Kidney (tissue), 14 donors: ENCODE data around the gene RHOB. TPM values are rescaled to one million over a fixed set of nuclear protein-coding genes. Genes with fewer than 3 reads are reported as not detected.
A peak's percentile ranks its signal among the peaks of the same experiment; 100 is the strongest.

Experiments
- DNase-seq, 5 donors: peaks; one replicate each; pipeline ENCODE4 v3.0.0-alpha.2; 2013 to 2020
- FAIRE-seq: peaks from 2 replicates; lab custom pipeline; 2012; peaks lifted over from hg19 to GRCh38; lab: Jason Lieb, UNC
- H3K27ac ChIP-seq, 2 donors: one replicate each; pipeline ENCODE4 v1.7.0; 2013; ENCODE audit warnings: low read depth in 2 of 2, low read length in 2 of 2, inconsistent platforms in 1 of 2
- H3K27me3 ChIP-seq: one replicate; pipeline ENCODE4 v1.7.1; 2013; ENCODE audit warnings: low read length, inconsistent platforms; ENCODE audit not compliant: control insufficient read depth, insufficient read depth
- H3K36me3 ChIP-seq, 3 donors: one replicate each; pipeline versions ENCODE4 v1.7.0 to v1.7.1; 2013; ENCODE audit warnings: low read length in 3 of 3, control low read depth in 1 of 3, inconsistent platforms in 1 of 3; ENCODE audit not compliant: insufficient read depth in 3 of 3, control insufficient read depth in 2 of 3
- H3K4me1 ChIP-seq, 3 donors: one replicate each; pipeline versions ENCODE4 v1.7.0 to v1.7.1; 2013; ENCODE audit warnings: low read length in 3 of 3, inconsistent platforms in 1 of 3, low read depth in 1 of 3; ENCODE audit not compliant: control insufficient read depth in 2 of 3, insufficient read depth in 2 of 3
- H3K4me3 ChIP-seq, 3 donors: one replicate each; pipeline versions ENCODE4 v1.7.0 to v1.8.1; 2013; ENCODE audit warnings: low read length in 3 of 3, control low read depth in 1 of 3, inconsistent platforms in 1 of 3
- H3K9ac ChIP-seq, 3 donors: one replicate each; pipeline versions ENCODE4 v1.7.0 to v1.7.1; 2013; ENCODE audit warnings: low read length in 3 of 3, control low read depth in 1 of 3, inconsistent platforms in 1 of 3
- H3K9me3 ChIP-seq, 3 donors: one replicate each; pipeline versions ENCODE4 v1.7.0 to v1.7.1; 2013; ENCODE audit warnings: low read length in 3 of 3, control low read depth in 1 of 3, inconsistent platforms in 1 of 3; ENCODE audit not compliant: control insufficient read depth in 2 of 3, insufficient read depth in 1 of 3
- CTCF ChIP-seq: IDR thresholded peaks from 3 replicates; pipeline ENCODE4 v1.5.1; 2012; ENCODE audit warnings: mild to moderate bottlenecking, moderate library complexity, borderline replicate concordance; ENCODE audit not compliant: insufficient read depth; ENCODE audit errors: extremely low read depth
- intact Hi-C: fragments of 100-400 bp; cut with DNase I; formaldehyde crosslinking; loops from one replicate; pipeline ENCODE4 v1.11.1; 2022
- polyA plus RNA-seq: library from polyadenylated mRNA; stranded (reverse); fragments of 350-450 nt; fragmentation: Illumina TruSeq; extraction: RNeasy Lipid Tissue Mini Kit (QIAGEN cat#74804); gene quantifications from one replicate; pipeline ENCODE4 v1.2.3, GENCODE V29; 2014; ENCODE audit warnings: low read depth, low replicate concordance; ENCODE audit not compliant: insufficient read depth
- total RNA-seq: library from RNA; stranded (reverse); fragmentation: NEBNext Ultra II Directional; extraction: Animal tissue kit (Norgen Biotek cat#: 25700); gene quantifications from one replicate; pipeline ENCODE4 v1.2.1, GENCODE V29; 2021
- donor health status: control.
- donor health status: control.
- donor health status: control.
- donor health status: control.
- donor health status: control.
- donor health status: DM: yes; HTN: yes; CAD: no.
- donor health status: Normal renal cell carcinoma (clear cell type).

The RHOB gene
- total and polyA plus RNA-seq, 2 donors from 2014 or later: 241 to 487 TPM

GRCh38 chr2:20476950-20477349 lies 30.1 kb downstream of the RHOB start:
- intact Hi-C loops: no loop called here
- peak in 1 of 5 donors; percentile 33 for DNase-seq
- Histone ChIP-seq H3K9ac (no peak overlapping the region), H3K4me1 (peaks cover 0 to 12% (median 11%) of the 10 kb centered on the region in 3 donors), H3K36me3 (no peaks in the 10 kb centered on the region), H3K4me3 (no peak overlapping the region), H3K27ac (no peak overlapping the region), H3K27me3 (no peaks in the 10 kb centered on the region), H3K9me3 (no peaks in the 10 kb centered on the region)
- no peak for TF ChIP-seq CTCF
- no peak for FAIRE-seq

- TF ChIP-seq CTCF: no peak
- peaks cover 0 to 20% (median 14%) of the 10 kb centered on the region in 3 donors for H3K4me1 ChIP-seq
- intact Hi-C loops: no loop called here
- no peaks in the 10 kb centered on the region for H3K36me3 ChIP-seq
- FAIRE-seq: no peak
- H3K27ac ChIP-seq: no peak overlapping the region
- DNase-seq: peak in 1 of 5 donors; percentile 30
- no peaks in the 10 kb centered on the region for H3K9me3 ChIP-seq
- H3K27me3 ChIP-seq: no peaks in the 10 kb centered on the region
- H3K9ac ChIP-seq: no peak overlapping the region
- H3K4me3 ChIP-seq: no peak overlapping the region
Measured at GRCh38 chr2:20478961-20479360, 32.1 kb downstream of the RHOB start.

- FAIRE-seq: no peak
Measured at GRCh38 chr2:20479835-20480234, 33.0 kb downstream of the RHOB start.

More at GRCh38 chr2:20479835-20480234, 33.0 kb downstream of the RHOB start:
- Histone ChIP-seq H3K9me3 (no peaks in the 10 kb centered on the region), H3K4me1 (peaks cover 0 to 14% (median 6%) of the 10 kb centered on the region in 3 donors), H3K4me3 (no peak overlapping the region), H3K27me3 (no peaks in the 10 kb centered on the region), H3K9ac (no peak overlapping the region), H3K36me3 (no peaks in the 10 kb centered on the region), H3K27ac (no peak overlapping the region)
- TF ChIP-seq CTCF: no peak
- intact Hi-C loops: no loop called here
- peak in 1 of 5 donors; percentile 7 for DNase-seq
